Measurements from ENCODE around the gene DLEU7. TPM values are rescaled to one million over a fixed set of nuclear protein-coding genes. Genes with fewer than 3 reads are reported as not detected.

The DLEU7 gene
- total and polyA plus RNA-seq, 3 donors from 2014 or later, result 0.47 to 0.81 (median 0.71) TPM

DNA sequence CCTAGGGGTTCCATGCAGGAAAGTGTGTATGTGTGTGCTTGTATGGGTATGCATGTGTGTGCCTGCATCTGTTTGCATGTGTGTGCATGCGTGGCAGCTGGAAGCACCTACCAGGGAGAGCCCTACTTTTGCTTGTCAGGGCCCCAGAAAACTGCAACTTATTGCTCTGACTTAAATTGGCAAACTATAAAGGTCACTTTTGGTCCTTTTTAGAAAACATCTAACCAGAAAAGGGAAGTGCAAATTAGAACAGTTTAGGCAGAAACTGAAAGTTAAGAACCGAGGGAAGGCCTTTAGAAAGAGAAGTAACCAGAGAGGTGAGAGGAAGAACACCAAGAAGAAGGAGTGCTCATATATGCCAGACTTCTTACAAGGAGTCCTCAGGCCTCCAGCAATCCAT lies 32.5 kb downstream of the DLEU7 start:
- H3K9me3 ChIP-seq, result no peaks in the 10 kb centered on the region
- TF ChIP-seq POLR2A (IDR thresholded peaks at IDR 0.05), result no peak
- TF ChIP-seq, protein P1, sequence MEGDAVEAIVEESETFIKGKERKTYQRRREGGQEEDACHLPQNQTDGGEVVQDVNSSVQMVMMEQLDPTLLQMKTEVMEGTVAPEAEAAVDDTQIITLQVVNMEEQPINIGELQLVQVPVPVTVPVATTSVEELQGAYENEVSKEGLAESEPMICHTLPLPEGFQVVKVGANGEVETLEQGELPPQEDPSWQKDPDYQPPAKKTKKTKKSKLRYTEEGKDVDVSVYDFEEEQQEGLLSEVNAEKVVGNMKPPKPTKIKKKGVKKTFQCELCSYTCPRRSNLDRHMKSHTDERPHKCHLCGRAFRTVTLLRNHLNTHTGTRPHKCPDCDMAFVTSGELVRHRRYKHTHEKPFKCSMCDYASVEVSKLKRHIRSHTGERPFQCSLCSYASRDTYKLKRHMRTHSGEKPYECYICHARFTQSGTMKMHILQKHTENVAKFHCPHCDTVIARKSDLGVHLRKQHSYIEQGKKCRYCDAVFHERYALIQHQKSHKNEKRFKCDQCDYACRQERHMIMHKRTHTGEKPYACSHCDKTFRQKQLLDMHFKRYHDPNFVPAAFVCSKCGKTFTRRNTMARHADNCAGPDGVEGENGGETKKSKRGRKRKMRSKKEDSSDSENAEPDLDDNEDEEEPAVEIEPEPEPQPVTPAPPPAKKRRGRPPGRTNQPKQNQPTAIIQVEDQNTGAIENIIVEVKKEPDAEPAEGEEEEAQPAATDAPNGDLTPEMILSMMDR (IDR thresholded peaks at IDR 0.05), result no peak
- H3K4me1 ChIP-seq, result no peaks in the 10 kb centered on the region
- DNase-seq, result no peak
- H3K27me3 ChIP-seq, result no peaks in the 10 kb centered on the region
- 65 to 72% methylated on average over 2 of the region's 2 CpGs for WGBS, 2 donors
- H3K4me3 ChIP-seq, result no peak overlapping the region
- H3K36me3 ChIP-seq (ENCODE audit: low read depth, missing control alignments), result no peaks in the 10 kb centered on the region
- intact Hi-C loops (cut with DNase I; ENCODE audit: low total_unique reads), result no loop called here
- no peak overlapping the region for H3K27ac ChIP-seq

DNA sequence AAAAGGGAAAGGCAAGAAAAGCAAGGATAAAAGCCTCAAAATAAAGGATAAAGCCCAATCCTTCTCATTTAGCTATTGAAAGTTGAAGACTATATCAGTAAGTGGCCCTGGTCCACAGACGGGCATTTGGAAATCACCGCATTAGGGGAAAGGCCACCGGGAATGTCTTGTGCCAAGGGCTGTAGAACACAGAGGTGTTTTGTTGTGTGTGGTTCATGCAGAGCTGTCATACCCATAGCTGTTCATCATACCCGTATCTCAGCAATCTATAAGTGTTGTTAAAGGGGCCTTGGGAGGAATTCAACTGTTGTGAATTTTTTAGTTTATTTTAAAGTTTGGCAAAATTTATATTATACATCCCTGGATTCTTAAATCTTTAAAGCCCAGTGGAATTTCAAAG lies 33.0 kb downstream of the DLEU7 start:
- WGBS, 2 donors, result 72 to 91% methylated on average over 4 of the region's 4 CpGs
- TF ChIP-seq, protein P1 (IDR thresholded peaks at IDR 0.05), result no peak
- TF ChIP-seq POLR2A (IDR thresholded peaks at IDR 0.05), result no peak
- DNase-seq, result no peak
- Histone ChIP-seq H3K27me3 (no peaks in the 10 kb centered on the region), H3K4me1 (no peaks in the 10 kb centered on the region), H3K9me3 (no peaks in the 10 kb centered on the region), H3K36me3 (ENCODE audit: low read depth, missing control alignments) (no peaks in the 10 kb centered on the region), H3K4me3 (no peak overlapping the region), H3K27ac (no peak overlapping the region)
- intact Hi-C loops (cut with DNase I; ENCODE audit: low total_unique reads), result no loop called here

DNA sequence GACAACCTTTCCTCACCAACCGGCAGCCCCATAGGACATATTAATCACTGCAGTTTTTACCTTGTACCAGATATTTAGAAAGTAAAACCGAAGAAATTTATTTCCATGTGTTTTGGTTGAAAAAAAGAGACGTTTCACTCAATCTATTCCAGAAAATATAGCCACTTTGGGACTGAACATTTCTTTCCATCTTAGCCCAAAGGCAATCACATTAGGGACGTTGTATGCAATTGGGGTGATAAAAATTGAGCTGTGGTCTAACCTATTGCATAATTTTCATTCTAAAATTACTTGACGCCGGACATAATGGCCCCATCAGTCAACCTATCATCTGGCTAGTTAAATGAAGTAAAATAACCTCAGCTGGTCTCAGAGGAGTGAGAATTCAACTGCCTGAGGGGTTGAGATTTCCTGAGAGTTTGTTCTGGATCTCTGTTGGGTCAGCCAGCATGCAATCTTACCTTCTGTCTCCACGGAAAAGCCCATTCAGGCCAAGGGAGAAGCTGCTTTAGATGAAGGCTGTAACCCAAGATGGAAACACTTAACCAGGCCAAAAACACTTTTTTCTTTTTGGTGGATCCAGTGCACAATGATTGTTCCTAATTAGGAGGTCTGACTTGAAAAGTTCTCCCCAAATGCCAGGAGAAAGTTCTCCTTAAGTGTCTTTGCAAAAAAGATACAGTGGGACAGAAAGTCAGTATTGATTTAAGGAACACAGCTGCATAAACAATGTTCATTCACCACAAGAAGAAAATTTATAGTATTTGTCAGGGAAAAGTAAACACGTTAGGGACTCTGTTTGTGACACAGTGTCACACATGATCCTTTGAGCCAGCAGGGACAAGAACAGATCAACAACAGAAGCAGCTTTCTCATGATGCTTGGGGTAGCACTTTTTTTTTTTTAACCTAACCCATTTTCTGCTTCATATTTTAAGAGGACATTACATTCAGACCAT lies 34.1 kb downstream of the DLEU7 start:
- Histone ChIP-seq H3K4me3 (no peak overlapping the region), H3K9me3 (no peaks in the 10 kb centered on the region), H3K27ac (no peak overlapping the region), H3K4me1 (no peaks in the 10 kb centered on the region), H3K36me3 (ENCODE audit: low read depth, missing control alignments) (no peaks in the 10 kb centered on the region), H3K27me3 (no peaks in the 10 kb centered on the region)
- 61 to 68% methylated on average over 8 of the region's 8 CpGs for WGBS, 2 donors
- DNase-seq, result no peak
- TF ChIP-seq, protein P1 (IDR thresholded peaks at IDR 0.05), result no peak
- TF ChIP-seq POLR2A (IDR thresholded peaks at IDR 0.05), result no peak
- intact Hi-C loops (cut with DNase I; ENCODE audit: low total_unique reads), result no loop called here

DNA sequence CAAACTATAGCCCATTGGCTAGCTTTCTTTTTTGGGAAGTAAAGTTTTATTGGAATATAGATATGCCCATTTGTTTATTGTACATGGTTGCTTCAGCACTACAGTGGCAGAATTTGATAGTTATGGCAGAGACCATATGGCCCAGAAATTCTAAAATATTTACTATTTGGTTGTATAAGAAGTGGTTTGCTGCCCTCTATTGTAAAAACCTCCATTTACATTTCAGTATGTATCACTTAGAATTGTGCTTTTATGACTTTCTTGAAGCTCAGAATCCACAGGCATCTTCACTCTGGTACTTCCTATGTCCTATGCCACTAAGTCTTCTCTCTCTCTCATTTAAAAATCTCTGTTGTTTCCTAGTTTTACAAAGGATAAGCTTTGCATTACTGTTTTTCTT lies 37.7 kb downstream of the DLEU7 start:
- TF ChIP-seq, protein P1 (IDR thresholded peaks at IDR 0.05), result no peak
- no peak for TF ChIP-seq POLR2A (IDR thresholded peaks at IDR 0.05)
- Histone ChIP-seq H3K9me3 (no peaks in the 10 kb centered on the region), H3K4me3 (no peak overlapping the region), H3K27me3 (no peaks in the 10 kb centered on the region), H3K4me1 (peaks cover 4% of the 10 kb centered on the region), H3K36me3 (ENCODE audit: low read depth, missing control alignments) (no peaks in the 10 kb centered on the region), H3K27ac (no peak overlapping the region)
- no peak for DNase-seq
- intact Hi-C loops (cut with DNase I; ENCODE audit: low total_unique reads), result no loop called here

Measured in testis (tissue), 3 donors.